Measurements from ENCODE around the gene THOP1.

The THOP1 gene

DNA sequence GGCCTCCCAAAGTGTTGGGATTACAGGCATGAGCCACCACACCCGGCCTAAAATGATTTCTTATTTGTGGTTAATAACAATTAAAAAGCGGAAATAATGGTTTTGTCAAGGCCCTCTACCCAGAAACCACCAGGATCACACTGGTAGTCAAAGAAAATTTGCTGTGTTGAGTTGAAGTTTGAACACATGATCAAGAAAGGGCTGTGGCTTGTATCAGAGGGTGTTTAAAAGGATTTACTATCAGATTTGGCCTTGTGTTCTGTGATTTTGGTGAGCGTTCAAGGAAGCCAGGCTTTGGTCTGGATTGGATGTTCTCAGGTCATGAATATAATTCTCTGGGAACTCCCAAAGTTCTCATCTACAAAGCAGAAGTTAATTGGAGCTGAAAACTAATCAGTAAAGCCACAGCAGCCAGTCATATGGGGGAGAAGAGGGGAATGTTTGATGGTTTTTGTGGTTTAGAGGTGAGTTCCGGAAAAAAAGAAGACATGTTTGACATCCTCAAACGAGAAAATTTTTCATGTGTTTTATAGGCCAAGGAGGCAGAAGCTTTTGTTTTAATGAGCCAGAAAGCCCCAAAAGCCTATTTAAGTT lies 71.3 kb downstream of the THOP1 start:
- no peak for FAIRE-seq

GRCh38 chr19:2858864-2859263 lies 73.6 kb downstream of the THOP1 start:
- FAIRE-seq = no peak

DNA sequence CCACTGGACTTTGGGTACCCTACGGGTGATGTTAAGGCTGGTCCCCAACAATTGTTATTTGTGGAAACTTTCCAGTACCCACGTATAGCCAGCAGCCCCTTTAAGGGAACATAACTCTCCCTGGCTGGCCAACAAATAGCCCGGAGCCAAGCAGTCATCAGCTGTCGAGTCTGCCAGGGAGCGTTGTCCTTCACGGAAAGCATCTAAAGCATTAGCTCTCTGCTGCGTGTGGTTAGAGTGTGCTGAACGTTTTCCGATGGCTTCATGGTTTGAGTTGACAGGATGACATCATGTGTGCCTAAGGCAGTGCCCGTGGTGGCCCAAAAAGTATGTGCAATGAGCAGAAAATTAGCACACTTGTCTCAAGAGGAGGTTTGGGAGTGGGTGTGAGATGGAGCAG lies 78.5 kb downstream of the THOP1 start:
- no peak for FAIRE-seq
